PC-9 (cell line): ENCODE results near the gene RBM18. TPM values are rescaled to one million over a fixed set of nuclear protein-coding genes. Genes with fewer than 3 reads are reported as not detected.

Source experiments
- BruUV-seq: library from RNA; stranded (reverse); fragments of 400-500 nt; replicated peaks from 2 replicates; lab custom pipeline; 2021; lab: Mats Ljungman, UMichigan
- CTCF ChIA-PET: fragments of 300-600 bp; sonication (Branson Sonifier 250); formaldehyde crosslinking; loops from one replicate; lab custom pipeline; 2022; ENCODE audit warnings: antibody characterized with exemption; lab: Charles Lee
- POLR2A ChIA-PET: fragments of 300-600 bp; sonication (Branson Sonifier 250); formaldehyde crosslinking; loops from one replicate; lab custom pipeline; 2022; ENCODE audit warnings: antibody characterized with exemption; ENCODE audit not compliant: unreplicated experiment; lab: Charles Lee
- DNase-seq, 2 experiments: peaks; one replicate each; pipeline versions ENCODE4 v3.0.0 to v3.0.0-alpha.2; 2015 to 2022; ENCODE audit warnings: mixed read lengths in 1 of 2
- H2AFZ ChIP-seq: fragments of 200-600 bp; sonication (generic); 2 replicates; pipeline ENCODE4 v1.8.1; 2017; ENCODE audit warnings: antibody characterized with exemption
- H3F3A ChIP-seq: fragments of 200-600 bp; sonication (generic); 2 replicates; pipeline ENCODE4 v1.8.1; 2017; ENCODE audit warnings: antibody characterized with exemption, mild to moderate bottlenecking, low read depth; ENCODE audit not compliant: insufficient read depth
- H3K27ac ChIP-seq: fragments of 200-600 bp; sonication (generic); 2 replicates; pipeline ENCODE4 v1.6.1; 2016; ENCODE audit warnings: mixed run types
- H3K27me3 ChIP-seq: fragments of 200-600 bp; sonication (generic); 2 replicates; pipeline ENCODE4 v1.6.1; 2016; ENCODE audit warnings: low read depth, mixed run types; ENCODE audit not compliant: insufficient read depth
- H3K36me3 ChIP-seq: fragments of 200-600 bp; sonication (generic); 2 replicates; pipeline ENCODE4 v1.6.1; 2016; ENCODE audit warnings: low read depth, mixed run types
- H3K4me1 ChIP-seq: fragments of 200-600 bp; sonication (generic); replicated peaks from 2 replicates; pipeline ENCODE4 v1.6.1; 2016; ENCODE audit warnings: mixed run types; ENCODE audit not compliant: insufficient read depth
- H3K4me2 ChIP-seq: fragments of 200-600 bp; sonication (generic); 2 replicates; pipeline ENCODE4 v1.6.1; 2017; ENCODE audit warnings: mixed run types
- H3K4me3 ChIP-seq: fragments of 200-600 bp; sonication (generic); 2 replicates; pipeline ENCODE4 v1.6.1; 2016; ENCODE audit warnings: mixed run types
- H3K79me2 ChIP-seq: fragments of 200-600 bp; sonication (generic); 2 replicates; pipeline ENCODE4 v1.6.1; 2017; ENCODE audit warnings: low read depth, mixed run types
- H3K9me2 ChIP-seq: fragments of 200-600 bp; sonication (generic); 2 replicates; pipeline ENCODE4 v1.8.1; 2017; ENCODE audit warnings: mild to moderate bottlenecking; ENCODE audit not compliant: insufficient read depth
- H3K9me3 ChIP-seq: fragments of 200-600 bp; sonication (generic); 2 replicates; pipeline ENCODE4 v1.8.1; 2016; ENCODE audit warnings: low read depth; ENCODE audit not compliant: insufficient read depth
- H4K20me1 ChIP-seq: fragments of 200-600 bp; sonication (generic); 2 replicates; pipeline ENCODE4 v1.8.1; 2017; ENCODE audit not compliant: insufficient read depth
- EZH2 ChIP-seq: fragments of 200-600 bp; sonication (generic); IDR thresholded peaks from 2 replicates; pipeline ENCODE4 v1.8.0; 2017; ENCODE audit warnings: antibody characterized with exemption, low read depth
- intact Hi-C: fragments of 100-400 bp; cut with micrococcal nuclease; formaldehyde crosslinking; loops from one replicate; pipeline ENCODE4 v1.10.0; 2022; ENCODE audit not compliant: unreplicated experiment
- total RNA-seq: library from RNA; stranded (reverse); gene quantifications from 2 replicates; pipeline ENCODE4 v1.2.3, GENCODE V29; 2021
- TF ChIP-seq, protein P1 (sequence below): fragments of 200-600 bp; sonication (generic); conservative IDR thresholded peaks from 2 replicates; pipeline ENCODE4 v1.6.1; 2017; ENCODE audit warnings: mixed run types, antibody characterized with exemption, mild to moderate bottlenecking, moderate library complexity

RBM18 gene
- total RNA-seq, 1 experiment from 2014 or later, result 15.1 TPM

DNA sequence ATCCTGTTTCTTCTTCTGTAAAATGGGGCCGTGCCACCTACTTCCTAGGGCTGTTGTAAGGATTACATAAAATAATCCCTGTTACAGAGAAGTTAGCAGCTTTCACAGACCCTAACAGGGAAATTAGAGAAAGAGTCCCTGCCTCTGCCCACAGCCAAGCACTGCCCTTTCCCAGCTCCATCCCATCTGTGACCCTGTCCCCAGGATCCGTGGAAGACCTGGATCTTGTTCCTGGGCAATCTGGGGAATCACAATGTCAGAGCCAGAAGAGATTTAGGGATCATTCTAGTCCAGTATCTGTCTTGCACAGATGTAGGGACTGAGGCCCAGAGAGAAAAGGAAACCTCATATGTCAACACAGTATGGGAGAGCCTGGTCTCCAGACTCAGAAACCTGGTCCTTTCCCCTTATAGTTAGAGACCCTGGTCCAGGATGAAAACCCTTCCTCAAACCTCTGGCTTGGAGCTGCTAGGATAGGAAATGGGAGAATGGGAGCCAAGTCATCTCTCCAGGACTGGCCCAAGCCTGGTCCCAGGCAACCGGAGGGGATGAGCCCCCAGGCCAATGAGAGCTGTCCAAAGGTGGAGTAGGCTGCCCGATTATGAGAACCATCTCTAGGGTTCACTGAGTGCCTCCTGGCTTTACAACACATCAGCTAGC is 48.4 kb downstream of the RBM18 start:
- no peak for DNase-seq
- no peak overlapping the region for H3K4me3 ChIP-seq
- ChIA-PET CTCF (no interaction called here), POLR2A (no interaction called here)
- no peak overlapping the region for H2AFZ ChIP-seq
- peaks cover 4% of the 10 kb centered on the region; the same call in 1 of the 2 replicates for H3K27me3 ChIP-seq
- no peaks in the 10 kb centered on the region for H4K20me1 ChIP-seq
- no peaks in the 10 kb centered on the region for H3K36me3 ChIP-seq
- no peak overlapping the region for H3K4me2 ChIP-seq
- H3K9me3 ChIP-seq, result no peaks in the 10 kb centered on the region
- TF ChIP-seq, protein P1, sequence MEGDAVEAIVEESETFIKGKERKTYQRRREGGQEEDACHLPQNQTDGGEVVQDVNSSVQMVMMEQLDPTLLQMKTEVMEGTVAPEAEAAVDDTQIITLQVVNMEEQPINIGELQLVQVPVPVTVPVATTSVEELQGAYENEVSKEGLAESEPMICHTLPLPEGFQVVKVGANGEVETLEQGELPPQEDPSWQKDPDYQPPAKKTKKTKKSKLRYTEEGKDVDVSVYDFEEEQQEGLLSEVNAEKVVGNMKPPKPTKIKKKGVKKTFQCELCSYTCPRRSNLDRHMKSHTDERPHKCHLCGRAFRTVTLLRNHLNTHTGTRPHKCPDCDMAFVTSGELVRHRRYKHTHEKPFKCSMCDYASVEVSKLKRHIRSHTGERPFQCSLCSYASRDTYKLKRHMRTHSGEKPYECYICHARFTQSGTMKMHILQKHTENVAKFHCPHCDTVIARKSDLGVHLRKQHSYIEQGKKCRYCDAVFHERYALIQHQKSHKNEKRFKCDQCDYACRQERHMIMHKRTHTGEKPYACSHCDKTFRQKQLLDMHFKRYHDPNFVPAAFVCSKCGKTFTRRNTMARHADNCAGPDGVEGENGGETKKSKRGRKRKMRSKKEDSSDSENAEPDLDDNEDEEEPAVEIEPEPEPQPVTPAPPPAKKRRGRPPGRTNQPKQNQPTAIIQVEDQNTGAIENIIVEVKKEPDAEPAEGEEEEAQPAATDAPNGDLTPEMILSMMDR, result no peak
- TF ChIP-seq EZH2, result no peak
- H3K27ac ChIP-seq, result no peak overlapping the region
- BruUV-seq, result no TSS peak
- H3K4me1 ChIP-seq, result no peaks in the 10 kb centered on the region
- no peaks in the 10 kb centered on the region for H3K79me2 ChIP-seq
- H3K9me2 ChIP-seq, result no peaks in the 10 kb centered on the region
- peaks cover 7% of the 10 kb centered on the region; the same call in 1 of the 2 replicates for H3F3A ChIP-seq
- intact Hi-C loops, result no loop called here

DNA sequence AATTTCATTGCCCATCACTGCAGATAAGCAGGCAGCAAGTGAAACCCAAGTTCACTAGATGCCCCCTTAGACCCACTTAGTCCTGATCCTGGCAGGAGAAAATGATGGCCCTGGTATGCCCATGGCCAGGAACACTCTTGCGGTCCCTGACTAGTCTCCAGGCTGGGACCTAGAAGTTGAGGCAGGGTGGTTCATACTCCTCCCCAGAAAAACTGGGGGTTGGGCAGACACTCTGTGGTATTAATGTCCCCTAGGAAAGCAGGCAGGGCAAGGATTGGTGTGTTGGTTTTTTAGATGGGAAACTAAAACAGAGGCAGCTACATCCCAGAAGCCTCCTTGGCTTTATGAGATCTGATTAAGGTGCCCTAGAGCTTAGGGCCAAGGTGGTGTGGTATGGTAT is 49.0 kb downstream of the RBM18 start:
- TF ChIP-seq EZH2, result no peak
- TF ChIP-seq, protein P1, result no peak
- no peaks in the 10 kb centered on the region for H4K20me1 ChIP-seq
- BruUV-seq, result no TSS peak
- POLR2A ChIA-PET, result no interaction called here
- no peak overlapping the region for H2AFZ ChIP-seq
- H3F3A ChIP-seq, result peaks cover 7% of the 10 kb centered on the region; the same call in 1 of the 2 replicates
- no peak overlapping the region for H3K4me3 ChIP-seq
- intact Hi-C loops, result no loop called here
- CTCF ChIA-PET, result no interaction called here
- H3K4me1 ChIP-seq, result no peaks in the 10 kb centered on the region
- H3K4me2 ChIP-seq, result no peak overlapping the region
- no peaks in the 10 kb centered on the region for H3K9me2 ChIP-seq
- no peak overlapping the region for H3K27ac ChIP-seq
- no peak for DNase-seq
- no peaks in the 10 kb centered on the region for H3K36me3 ChIP-seq
- H3K27me3 ChIP-seq, result peaks cover 10% of the 10 kb centered on the region; the same call in 1 of the 2 replicates
- no peaks in the 10 kb centered on the region for H3K9me3 ChIP-seq
- no peaks in the 10 kb centered on the region for H3K79me2 ChIP-seq

DNA sequence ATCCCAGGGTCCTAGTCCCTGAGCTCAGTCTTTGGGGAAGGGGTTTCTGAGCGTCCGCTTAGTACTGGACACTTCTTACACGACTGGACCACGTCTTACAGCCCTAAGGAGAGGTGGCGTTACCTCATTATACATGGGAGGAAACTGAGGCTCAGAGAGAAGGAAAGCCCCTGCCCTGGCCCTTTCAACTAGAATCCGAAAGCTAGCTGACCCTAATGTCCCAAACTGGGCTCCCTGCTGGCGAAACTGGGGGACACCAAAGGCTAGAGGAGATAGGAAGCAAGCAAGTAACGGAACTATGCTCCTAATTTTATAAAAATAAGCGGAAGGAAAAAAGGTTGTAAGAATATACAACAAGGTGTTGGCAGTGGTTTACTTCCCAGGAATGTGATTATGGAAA is 50.1 kb downstream of the RBM18 start:
- H3K36me3 ChIP-seq, result no peaks in the 10 kb centered on the region
- no TSS peak for BruUV-seq
- H3K9me3 ChIP-seq, result no peaks in the 10 kb centered on the region
- intact Hi-C loops, result no loop called here
- ChIA-PET POLR2A (no interaction called here), CTCF (interaction anchor here (0.6 kb wide), 1 partner anchor 595 kb away, joined by 3 read pairs; no protein-coding TSS in a partner anchor)
- no peak overlapping the region for H3K27ac ChIP-seq
- H3K9me2 ChIP-seq, result no peaks in the 10 kb centered on the region
- H3K4me1 ChIP-seq, result no peaks in the 10 kb centered on the region
- H4K20me1 ChIP-seq, result no peaks in the 10 kb centered on the region
- no peak overlapping the region for H2AFZ ChIP-seq
- peaks cover 7% of the 10 kb centered on the region; the same call in 1 of the 2 replicates for H3F3A ChIP-seq
- DNase-seq, result no peak
- H3K4me2 ChIP-seq, result no peak overlapping the region; the same call in 1 of the 2 replicates
- TF ChIP-seq EZH2, result no peak
- TF ChIP-seq, protein P1, result no peak
- H3K79me2 ChIP-seq, result no peaks in the 10 kb centered on the region
- H3K4me3 ChIP-seq, result no peak overlapping the region
- peaks cover 15% of the 10 kb centered on the region for H3K27me3 ChIP-seq
